Upper lobe of left lung (tissue), 4 donors: ENCODE data around the gene TUBG2.

Experiments used
- EP300 ChIP-seq, 4 donors: sonication (generic); formaldehyde crosslinking; IDR thresholded peaks; one replicate each; pipeline ENCODE4 v1.5.1; 2017; ENCODE audit warnings: antibody characterized with exemption in 4 of 4, control low read depth in 2 of 4
- POLR2AphosphoS5 ChIP-seq, 2 donors: sonication (generic); formaldehyde crosslinking; IDR thresholded peaks; one replicate each; pipeline ENCODE4 v1.5.1; 2017; ENCODE audit warnings: antibody characterized with exemption in 2 of 2
- TF ChIP-seq, protein P1 (sequence below), 6 experiments: fragments of 450-650 bp in 4 of 6; fragments of 200-600 bp in 2 of 6; sonication (generic) in 2 of 6; IDR thresholded peaks; one replicate each; pipeline ENCODE4 v1.5.1; 2016 to 2019; ENCODE audit warnings: antibody characterized with exemption in 6 of 6

- TF ChIP-seq, protein P1, sequence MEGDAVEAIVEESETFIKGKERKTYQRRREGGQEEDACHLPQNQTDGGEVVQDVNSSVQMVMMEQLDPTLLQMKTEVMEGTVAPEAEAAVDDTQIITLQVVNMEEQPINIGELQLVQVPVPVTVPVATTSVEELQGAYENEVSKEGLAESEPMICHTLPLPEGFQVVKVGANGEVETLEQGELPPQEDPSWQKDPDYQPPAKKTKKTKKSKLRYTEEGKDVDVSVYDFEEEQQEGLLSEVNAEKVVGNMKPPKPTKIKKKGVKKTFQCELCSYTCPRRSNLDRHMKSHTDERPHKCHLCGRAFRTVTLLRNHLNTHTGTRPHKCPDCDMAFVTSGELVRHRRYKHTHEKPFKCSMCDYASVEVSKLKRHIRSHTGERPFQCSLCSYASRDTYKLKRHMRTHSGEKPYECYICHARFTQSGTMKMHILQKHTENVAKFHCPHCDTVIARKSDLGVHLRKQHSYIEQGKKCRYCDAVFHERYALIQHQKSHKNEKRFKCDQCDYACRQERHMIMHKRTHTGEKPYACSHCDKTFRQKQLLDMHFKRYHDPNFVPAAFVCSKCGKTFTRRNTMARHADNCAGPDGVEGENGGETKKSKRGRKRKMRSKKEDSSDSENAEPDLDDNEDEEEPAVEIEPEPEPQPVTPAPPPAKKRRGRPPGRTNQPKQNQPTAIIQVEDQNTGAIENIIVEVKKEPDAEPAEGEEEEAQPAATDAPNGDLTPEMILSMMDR (IDR thresholded peaks at IDR 0.05), result peak in 1 of 6 experiments; percentile 25
- TF ChIP-seq POLR2AphosphoS5 (IDR thresholded peaks at IDR 0.05), result peak; percentile 23 to 79
- no peak for TF ChIP-seq EP300 (IDR thresholded peaks at IDR 0.05)
These were observed at the start of gene TUBG2 for GRCh38 chr17:42659079-42659931.
